PC-3 (cell line): ENCODE measurements around the gene MYOZ2. TPM values are rescaled to one million over a fixed set of nuclear protein-coding genes. Genes with fewer than 3 reads are reported as not detected.

ENCODE experiments used
- ATAC-seq: fragments of 200-7000 bp; cut with Tn5 transposase; 2 replicates; pipeline ENCODE4 v1.9.1; 2020; ENCODE audit warnings: mild to moderate bottlenecking, moderate library complexity
- BruUV-seq: library from RNA; stranded (reverse); fragments of 400-500 nt; replicated peaks from 2 replicates; lab custom pipeline; 2021; lab: Mats Ljungman, UMichigan
- CTCF ChIA-PET: fragments of 300-600 bp; sonication (Branson Sonifier 250); formaldehyde crosslinking; loops from one replicate; lab custom pipeline; 2022; ENCODE audit warnings: antibody characterized with exemption; lab: Charles Lee
- POLR2A ChIA-PET: fragments of 300-600 bp; sonication (Branson Sonifier 250); formaldehyde crosslinking; loops from one replicate; lab custom pipeline; 2022; ENCODE audit warnings: antibody characterized with exemption; ENCODE audit not compliant: unreplicated experiment; lab: Charles Lee
- DNase-seq: peaks from one replicate; pipeline ENCODE4 v3.0.0-alpha.2; 2015
- H2AFZ ChIP-seq: fragments of 300-600 bp; sonication (generic); 2 replicates; pipeline ENCODE4 v1.6.0; 2016; ENCODE audit warnings: antibody characterized with exemption, low read length
- H3F3A ChIP-seq: fragments of 300-600 bp; sonication (generic); one replicate; pipeline ENCODE4 v1.6.0; 2017; ENCODE audit warnings: antibody characterized with exemption, low read length, control low read depth, mild to moderate bottlenecking; ENCODE audit not compliant: unreplicated experiment
- H3K27ac ChIP-seq: fragments of 300-600 bp; sonication (generic); 2 replicates; pipeline ENCODE4 v1.5.1; 2016; ENCODE audit warnings: mild to moderate bottlenecking, low read length
- H3K27me3 ChIP-seq: fragments of 300-600 bp; sonication (generic); 2 replicates; pipeline ENCODE4 v1.6.1; 2016; ENCODE audit warnings: low read length, mixed read lengths
- H3K36me3 ChIP-seq: fragments of 300-600 bp; sonication (generic); 2 replicates; pipeline ENCODE4 v1.6.1; 2016; ENCODE audit warnings: low read depth, mixed run types, low read length, mixed read lengths
- H3K4me1 ChIP-seq: fragments of 300-600 bp; sonication (generic); 2 replicates; pipeline ENCODE4 v1.5.1; 2016; ENCODE audit warnings: low read length; ENCODE audit not compliant: insufficient read depth
- H3K4me2 ChIP-seq: fragments of 300-600 bp; sonication (generic); 2 replicates; pipeline ENCODE4 v1.6.0; 2016; ENCODE audit warnings: low read length
- H3K4me3 ChIP-seq: fragments of 300-600 bp; sonication (generic); 2 replicates; pipeline ENCODE4 v1.5.1; 2016; ENCODE audit warnings: mild to moderate bottlenecking, low read length, mixed read lengths
- H3K79me2 ChIP-seq: fragments of 300-600 bp; sonication (generic); 2 replicates; pipeline ENCODE4 v1.6.1; 2017; ENCODE audit warnings: low read length, mixed read lengths
- H3K9ac ChIP-seq: fragments of 300-600 bp; sonication (generic); 2 replicates; pipeline ENCODE4 v1.6.0; 2016; ENCODE audit warnings: mild to moderate bottlenecking, low read length
- H3K9me2 ChIP-seq: fragments of 300-600 bp; sonication (generic); replicated peaks from 2 replicates; pipeline ENCODE4 v1.6.1; 2016; ENCODE audit warnings: mixed run types, low read length, mixed read lengths
- H3K9me3 ChIP-seq: fragments of 300-600 bp; sonication (generic); 2 replicates; pipeline ENCODE4 v1.6.1; 2016; ENCODE audit warnings: low read length, mixed read lengths
- H4K20me1 ChIP-seq: fragments of 300-600 bp; sonication (generic); 2 replicates; pipeline ENCODE4 v1.6.1; 2016; ENCODE audit warnings: low read length, mixed read lengths
- CTCF ChIP-seq: fragments of 300-600 bp; sonication (generic); conservative IDR thresholded peaks from 2 replicates; pipeline ENCODE4 v1.5.1; 2017; ENCODE audit warnings: antibody characterized with exemption, low read depth, mild to moderate bottlenecking, low read length
- EZH2 ChIP-seq: fragments of 300-600 bp; sonication (generic); IDR thresholded peaks from one replicate; pipeline ENCODE4 v1.6.1; 2017; ENCODE audit warnings: antibody characterized with exemption, mild to moderate bottlenecking, low read length; ENCODE audit not compliant: unreplicated experiment
- EZH2phosphoT487 ChIP-seq: fragments of 300-600 bp; sonication (generic); IDR thresholded peaks from 2 replicates; pipeline ENCODE4 v1.6.1; 2018; ENCODE audit warnings: mild to moderate bottlenecking, antibody characterized with exemption, low read length, borderline replicate concordance
- intact Hi-C: fragments of 100-400 bp; cut with micrococcal nuclease; formaldehyde crosslinking; loops from 2 replicates; pipeline ENCODE4 v1.9.0; 2023
- total RNA-seq: library from RNA; depleted of rRNA; stranded (reverse); fragments of >200 nt; gene quantifications from 2 replicates; pipeline ENCODE4 v1.2.3, GENCODE V29; 2014

MYOZ2 gene
- total RNA-seq, 1 experiment from 2014 or later = not detected

DNA sequence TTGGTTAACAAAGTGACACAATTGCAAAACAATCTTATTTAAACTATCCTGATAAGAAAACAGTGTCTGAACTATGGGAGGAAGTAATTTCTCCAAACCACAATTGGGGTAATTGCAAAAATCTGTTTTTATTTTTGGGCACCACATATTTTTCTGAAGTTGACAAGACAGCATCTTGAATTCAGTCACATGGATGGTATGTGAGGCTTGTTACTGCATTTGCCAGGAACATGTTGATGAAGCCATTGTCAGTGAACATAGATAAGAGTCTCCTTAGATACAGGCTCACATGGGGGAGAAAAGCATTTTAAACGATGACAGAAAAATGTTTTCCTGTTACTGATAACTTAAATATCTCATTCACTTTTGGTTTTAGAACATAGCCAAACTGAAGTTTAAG, 71.4 kb downstream of the MYOZ2 start:
- TF ChIP-seq EZH2phosphoT487 (no peak), EZH2 (no peak), CTCF (no peak)
- ChIA-PET CTCF (no interaction called here), POLR2A (no interaction called here)
- H3K27ac ChIP-seq = no peak overlapping the region
- no peak for DNase-seq
- BruUV-seq = no TSS peak
- peaks cover 7% of the 10 kb centered on the region for H3F3A ChIP-seq
- H3K4me2 ChIP-seq = no peak overlapping the region
- intact Hi-C loops = no loop called here
- H3K9me3 ChIP-seq = no peaks in the 10 kb centered on the region
- H3K36me3 ChIP-seq = no peaks in the 10 kb centered on the region
- no peak overlapping the region for H2AFZ ChIP-seq
- ATAC-seq = no peak
- no peak overlapping the region for H3K9ac ChIP-seq
- no peaks in the 10 kb centered on the region for H4K20me1 ChIP-seq
- H3K79me2 ChIP-seq = peaks cover 11% of the 10 kb centered on the region
- H3K9me2 ChIP-seq = 0 out of 2 replicates have a peak, but pooled peaks cover 6% of the 10 kb centered on the region
- no peaks in the 10 kb centered on the region for H3K27me3 ChIP-seq
- H3K4me3 ChIP-seq = no peak overlapping the region
- peaks cover 34% of the 10 kb centered on the region for H3K4me1 ChIP-seq

- Histone ChIP-seq H3K79me2 (peaks cover 21% of the 10 kb centered on the region), H3K4me1 (peaks cover 34% of the 10 kb centered on the region), H3K9ac (peak overlapping the region; percentile 41; the same call in 1 of the 2 replicates), H3K4me3 (no peak overlapping the region), H3K27me3 (no peaks in the 10 kb centered on the region), H3K36me3 (no peaks in the 10 kb centered on the region), H3K9me3 (no peaks in the 10 kb centered on the region), H2AFZ (peak overlapping the region; percentile 19; the same call in 1 of the 2 replicates), H4K20me1 (peaks cover 5% of the 10 kb centered on the region), H3F3A (peaks cover 7% of the 10 kb centered on the region), H3K27ac (peak overlapping the region; percentile 92), H3K9me2 (0 out of 2 replicates have a peak, but pooled peaks cover 6% of the 10 kb centered on the region), H3K4me2 (peak overlapping the region; percentile 50)
- peak; percentile 37 for ATAC-seq
- no TSS peak for BruUV-seq
- POLR2A ChIA-PET = no interaction called here
- TF ChIP-seq CTCF = no peak
- TF ChIP-seq EZH2phosphoT487 = no peak
- TF ChIP-seq EZH2 = no peak
- intact Hi-C loops = no loop called here
- DNase-seq = peak; percentile 95
- CTCF ChIA-PET = no interaction called here
Measured at GRCh38 chr4:119209077-119209476, 73.4 kb downstream of the MYOZ2 start.

GRCh38 chr4:119209586-119209985, 74.0 kb downstream of the MYOZ2 start:
- no peaks in the 10 kb centered on the region for H3K9me3 ChIP-seq
- no peaks in the 10 kb centered on the region for H3K27me3 ChIP-seq
- peaks cover 7% of the 10 kb centered on the region for H3F3A ChIP-seq
- peaks cover 8% of the 10 kb centered on the region for H4K20me1 ChIP-seq
- POLR2A ChIA-PET = no interaction called here
- H3K4me3 ChIP-seq = no peak overlapping the region
- 0 out of 2 replicates have a peak, but pooled peaks cover 6% of the 10 kb centered on the region for H3K9me2 ChIP-seq
- H3K4me1 ChIP-seq = peaks cover 32% of the 10 kb centered on the region
- TF ChIP-seq CTCF (no peak), EZH2 (no peak), EZH2phosphoT487 (no peak)
- no TSS peak for BruUV-seq
- CTCF ChIA-PET = no interaction called here
- H3K36me3 ChIP-seq = no peaks in the 10 kb centered on the region
- intact Hi-C loops = no loop called here
- DNase-seq (no peak), ATAC-seq (no peak)
- peak overlapping the region; percentile 41; the same call in 1 of the 2 replicates for H3K9ac ChIP-seq
- peaks cover 26% of the 10 kb centered on the region for H3K79me2 ChIP-seq
- H3K4me2 ChIP-seq = peak overlapping the region; percentile 50
- peak overlapping the region; percentile 92 for H3K27ac ChIP-seq
- no peak overlapping the region for H2AFZ ChIP-seq
